ENCODE measurements around the gene ALOX15. TPM values are rescaled to one million over a fixed set of nuclear protein-coding genes. Genes with fewer than 3 reads are reported as not detected.
"Not testable (repeated sequence)": the region's sequence is repeated elsewhere in the genome, so short reads cannot be mapped to it uniquely, and the experiment has no call there.

ALOX15 gene
- total RNA-seq, 6 experiments from 2014 or later = not detected

GRCh38 chr17:4590981-4591453 is 50.5 kb downstream of the ALOX15 start:
- no peak overlapping the region for H3K27ac Mint-ChIP-seq

DNA sequence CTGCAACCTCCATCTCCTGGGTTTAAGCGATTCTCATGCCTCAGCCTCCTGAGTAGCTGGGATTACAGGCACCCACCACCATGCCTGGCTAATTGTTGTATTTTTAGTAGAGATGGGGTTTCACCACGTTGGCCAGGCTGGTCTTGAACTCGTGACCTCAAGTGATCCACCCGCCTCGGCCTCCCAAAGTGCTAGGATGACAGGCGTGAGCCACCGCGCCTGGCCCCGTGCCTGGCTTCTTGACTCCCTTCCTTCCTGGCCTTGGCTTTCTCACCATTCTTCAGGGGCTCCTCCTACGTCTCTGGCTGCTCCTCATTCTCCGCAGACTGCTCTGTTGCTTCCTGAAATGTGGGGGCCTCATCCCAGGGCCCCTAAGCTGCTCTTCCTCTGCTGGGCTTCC is 51.4 kb downstream of the ALOX15 start:
- H3K27me3 Mint-ChIP-seq (ENCODE audit: insufficient read depth) = peaks cover 54% of the 10 kb centered on the region
- DNase-seq; H3K4me1 Mint-ChIP-seq (ENCODE audit: low read depth); H3K36me3 Mint-ChIP-seq (ENCODE audit: low read depth); H3K9me3 Mint-ChIP-seq; H3K27ac Mint-ChIP-seq; H3K4me3 Mint-ChIP-seq: not testable (repeated sequence)

More at GRCh38 chr17:4590981-4591453, 50.5 kb downstream of the ALOX15 start:
- H3K9me3 Mint-ChIP-seq = no peaks in the 10 kb centered on the region
- no peak for TF ChIP-seq CTCF (IDR thresholded peaks at IDR 0.05)
- no peaks in the 10 kb centered on the region for H3K4me1 Mint-ChIP-seq (ENCODE audit: low read depth)
- H3K36me3 Mint-ChIP-seq (ENCODE audit: low read depth) = no peaks in the 10 kb centered on the region
- H3K4me3 Mint-ChIP-seq = no peak overlapping the region
- peaks cover 47% of the 10 kb centered on the region for H3K27me3 Mint-ChIP-seq (ENCODE audit: insufficient read depth)
- no peak for DNase-seq

DNA sequence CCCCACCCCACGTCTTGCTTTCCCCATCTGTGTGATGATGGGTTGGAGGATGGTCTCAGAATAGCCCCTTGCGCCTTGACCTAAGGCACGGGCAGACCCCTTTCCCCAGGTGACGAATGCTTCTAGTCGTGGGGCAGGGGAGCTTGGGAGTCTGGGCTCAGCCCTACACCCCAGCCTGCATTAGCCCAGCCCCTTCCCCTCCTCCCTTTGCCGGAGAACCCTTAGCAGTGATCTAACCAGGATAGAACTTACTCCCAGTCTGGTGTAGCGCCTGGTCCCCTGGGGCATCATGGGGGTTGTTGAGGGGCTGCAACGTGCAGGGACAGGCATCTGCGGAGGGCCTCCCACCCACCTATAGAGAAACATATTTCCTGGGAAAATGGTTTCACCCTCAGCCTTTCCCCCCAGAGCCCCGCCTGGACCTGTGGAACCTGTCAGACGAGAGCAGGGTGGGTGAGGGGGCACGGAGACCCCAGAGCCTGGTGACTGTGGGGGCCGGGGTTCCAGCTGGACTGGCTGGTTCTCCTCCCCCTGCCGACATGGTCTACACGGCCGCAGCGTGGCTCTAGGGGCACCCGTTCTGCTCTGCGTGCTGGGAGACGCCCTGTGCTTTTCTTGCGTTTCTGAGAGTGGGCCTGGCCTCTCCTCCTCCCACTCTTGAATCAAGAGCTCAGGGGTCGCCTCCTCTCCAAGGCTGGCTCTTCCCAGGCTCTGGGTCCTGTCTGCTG is 52.4 kb downstream of the ALOX15 start:
- Mint-ChIP-seq H3K4me3 (no peak overlapping the region), H3K27ac (no peak overlapping the region), H3K9me3 (no peaks in the 10 kb centered on the region), H3K27me3 (ENCODE audit: insufficient read depth) (peaks cover 56% of the 10 kb centered on the region), H3K36me3 (ENCODE audit: low read depth) (no peaks in the 10 kb centered on the region), H3K4me1 (ENCODE audit: low read depth) (no peaks in the 10 kb centered on the region)
- no peak for DNase-seq
- TF ChIP-seq CTCF (IDR thresholded peaks at IDR 0.05) = no peak

DNA sequence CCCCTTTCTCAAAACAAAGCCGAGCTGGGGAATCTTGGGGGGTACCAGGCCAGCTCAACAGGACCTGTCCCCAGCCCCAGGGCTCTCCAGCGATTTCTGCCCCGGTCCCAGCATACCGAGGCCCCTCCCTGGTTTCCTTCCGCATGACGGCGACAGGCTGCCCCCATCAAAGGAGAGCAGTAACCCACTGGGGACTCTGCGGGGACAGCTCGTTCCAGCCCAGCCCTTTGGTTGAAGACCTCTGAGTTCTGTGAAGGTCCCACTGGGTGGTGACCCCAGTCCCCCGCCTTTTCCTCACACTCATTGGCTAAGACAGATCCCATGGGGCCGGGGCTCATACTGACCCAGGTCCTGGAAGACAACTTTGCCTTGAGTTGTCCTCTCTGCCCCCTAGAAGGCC is 53.1 kb downstream of the ALOX15 start:
- peaks cover 56% of the 10 kb centered on the region for H3K27me3 Mint-ChIP-seq (ENCODE audit: insufficient read depth)
- no peak overlapping the region for H3K4me3 Mint-ChIP-seq
- no peak overlapping the region for H3K27ac Mint-ChIP-seq
- no peaks in the 10 kb centered on the region for H3K36me3 Mint-ChIP-seq (ENCODE audit: low read depth)
- H3K9me3 Mint-ChIP-seq = no peaks in the 10 kb centered on the region
- no peak for DNase-seq
- no peaks in the 10 kb centered on the region for H3K4me1 Mint-ChIP-seq (ENCODE audit: low read depth)
- no peak for TF ChIP-seq CTCF (IDR thresholded peaks at IDR 0.05)

GRCh38 chr17:4587803-4588202 is 53.7 kb downstream of the ALOX15 start:
- Mint-ChIP-seq H3K9me3 (no peaks in the 10 kb centered on the region), H3K4me3 (no peak overlapping the region), H3K4me1 (ENCODE audit: low read depth) (no peaks in the 10 kb centered on the region), H3K27ac (no peak overlapping the region), H3K27me3 (ENCODE audit: insufficient read depth) (peaks cover 59% of the 10 kb centered on the region), H3K36me3 (ENCODE audit: low read depth) (no peaks in the 10 kb centered on the region)
- TF ChIP-seq CTCF (IDR thresholded peaks at IDR 0.05) = no peak
- DNase-seq = no peak

DNA sequence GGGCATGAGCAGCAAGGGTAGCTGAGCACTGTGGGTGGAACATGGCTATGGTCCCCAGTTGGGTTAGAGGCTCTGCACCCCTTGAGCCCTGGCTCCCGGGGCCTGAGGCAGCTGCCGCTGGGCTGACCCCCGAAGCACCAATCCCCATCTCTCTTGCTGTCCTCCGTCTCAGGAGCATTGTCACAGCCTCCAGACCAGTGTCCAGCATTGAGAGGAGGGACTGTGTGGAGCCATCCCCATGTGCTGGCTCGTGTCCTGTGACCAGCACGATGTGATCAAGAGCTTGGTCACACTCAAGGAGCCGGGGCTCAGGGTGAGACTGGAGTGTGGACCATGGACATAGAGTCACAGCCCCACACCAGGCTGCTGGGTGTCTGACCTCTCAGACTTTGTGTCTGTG is 54.3 kb downstream of the ALOX15 start:
- DNase-seq = no peak
- H3K4me1 Mint-ChIP-seq (ENCODE audit: low read depth) = no peaks in the 10 kb centered on the region
- H3K4me3 Mint-ChIP-seq = no peak overlapping the region
- no peak overlapping the region for H3K27ac Mint-ChIP-seq
- H3K27me3 Mint-ChIP-seq (ENCODE audit: insufficient read depth) = peaks cover 59% of the 10 kb centered on the region
- no peaks in the 10 kb centered on the region for H3K36me3 Mint-ChIP-seq (ENCODE audit: low read depth)
- no peak for TF ChIP-seq CTCF (IDR thresholded peaks at IDR 0.05)
- no peaks in the 10 kb centered on the region for H3K9me3 Mint-ChIP-seq
